GM23338 (cell line): Measurements from ENCODE around the gene SIGLEC7. TPM values are rescaled to one million over a fixed set of nuclear protein-coding genes. Genes with fewer than 3 reads are reported as not detected.

Experiments used
- ATAC-seq: fragments of 200-7000 bp; cut with Tn5 transposase; 3 replicates; pipeline ENCODE4 v1.9.1; 2020
- DNase-seq: peaks from one replicate; pipeline ENCODE4 v3.0.0-alpha.2; 2015; ENCODE audit warnings: low spot score
- H2AFZ ChIP-seq: fragments of 200-600 bp; sonication (generic); 2 replicates; pipeline ENCODE4 v1.8.0; 2016; ENCODE audit warnings: antibody characterized with exemption, mild to moderate bottlenecking, moderate library complexity
- H3F3A ChIP-seq: fragments of 200-600 bp; sonication (generic); replicated peaks from 2 replicates; pipeline ENCODE4 v1.8.0; 2017; ENCODE audit warnings: antibody characterized with exemption, mixed run types, low read depth
- H3K27ac ChIP-seq: fragments of 200-600 bp; sonication (generic); 2 replicates; pipeline ENCODE4 v1.6.1; 2016; ENCODE audit warnings: low read depth
- H3K27me3 ChIP-seq: fragments of 200-600 bp; sonication (generic); 2 replicates; pipeline ENCODE4 v1.8.0; 2016; ENCODE audit warnings: mild to moderate bottlenecking, mixed run types, moderate library complexity; ENCODE audit not compliant: insufficient read depth
- H3K36me3 ChIP-seq: fragments of 200-600 bp; sonication (generic); 2 replicates; pipeline ENCODE4 v1.8.0; 2016; ENCODE audit warnings: mild to moderate bottlenecking; ENCODE audit not compliant: insufficient read depth
- H3K4me1 ChIP-seq: fragments of 200-600 bp; sonication (generic); 2 replicates; pipeline ENCODE4 v1.8.0; 2016; ENCODE audit warnings: mild to moderate bottlenecking, moderate library complexity; ENCODE audit not compliant: insufficient read depth
- H3K4me2 ChIP-seq: fragments of 200-600 bp; sonication (generic); 2 replicates; pipeline ENCODE4 v1.7.1; 2017; ENCODE audit warnings: mixed run types
- H3K4me3 ChIP-seq: fragments of 200-600 bp; sonication (generic); 2 replicates; pipeline ENCODE4 v1.6.1; 2016; ENCODE audit warnings: mixed run types
- H3K79me2 ChIP-seq: fragments of 200-600 bp; sonication (generic); replicated peaks from 2 replicates; pipeline ENCODE4 v1.8.0; 2017; ENCODE audit warnings: mild to moderate bottlenecking; ENCODE audit not compliant: insufficient read depth
- H3K9me2 ChIP-seq: fragments of 200-600 bp; sonication (generic); 2 replicates; pipeline ENCODE4 v1.8.0; 2017; ENCODE audit not compliant: insufficient read depth
- H4K20me1 ChIP-seq: fragments of 200-600 bp; sonication (generic); replicated peaks from 2 replicates; pipeline ENCODE4 v1.8.0; 2017; ENCODE audit warnings: mild to moderate bottlenecking; ENCODE audit not compliant: insufficient read depth
- H3K27ac Mint-ChIP-seq: 2 replicates; pipeline ENCODE4 v1.8.0; 2020; ENCODE audit warnings: inconsistent platforms, mild to moderate bottlenecking, moderate library complexity, mixed read lengths
- H3K27me3 Mint-ChIP-seq: 3 replicates; pipeline ENCODE4 v1.8.0; 2022; ENCODE audit warnings: low read depth, mild to moderate bottlenecking, moderate library complexity, mixed read lengths, inconsistent platforms; ENCODE audit not compliant: insufficient read depth, poor library complexity
- H3K36me3 Mint-ChIP-seq: 3 replicates; pipeline ENCODE4 v1.8.0; 2021; ENCODE audit warnings: low read depth, mild to moderate bottlenecking, inconsistent platforms, moderate library complexity, mixed read lengths
- H3K4me1 Mint-ChIP-seq: 3 replicates; pipeline ENCODE4 v1.8.0; 2020; ENCODE audit warnings: mild to moderate bottlenecking, inconsistent platforms, mixed read lengths
- H3K4me3 Mint-ChIP-seq: 3 replicates; pipeline ENCODE4 v1.8.0; 2021; ENCODE audit warnings: moderate library complexity, mild to moderate bottlenecking, inconsistent platforms, mixed read lengths
- H3K9me3 Mint-ChIP-seq: 3 replicates; pipeline ENCODE4 v1.8.0; 2020; ENCODE audit warnings: moderate library complexity, mild to moderate bottlenecking, inconsistent platforms, mixed read lengths
- CREB1 ChIP-seq: fragments of 250-450 bp; sonication (Bioruptor Pico); IDR thresholded peaks from 2 replicates; pipeline ENCODE4 v1.5.0; 2020; ENCODE audit warnings: low read depth, mild to moderate bottlenecking, moderate library complexity
- CTCF ChIP-seq, 2 experiments: fragments of 200-600 bp in 1 of 2; sonication (generic) in 1 of 2; conservative IDR thresholded peaks; 2 replicates each; pipeline versions ENCODE4 v1.5.1 to v1.6.1; 2016 to 2017; ENCODE audit warnings: antibody characterized with exemption in 2 of 2, low read depth in 2 of 2, mild to moderate bottlenecking in 2 of 2, moderate library complexity in 1 of 2
- ETS1 ChIP-seq: IDR thresholded peaks from 2 replicates; pipeline ENCODE4 v1.6.1; 2016; ENCODE audit warnings: antibody characterized with exemption
- EZH2 ChIP-seq: fragments of 200-600 bp; sonication (generic); IDR thresholded peaks from one replicate; pipeline ENCODE4 v1.8.0; 2017; ENCODE audit warnings: antibody characterized with exemption, mild to moderate bottlenecking, low read depth; ENCODE audit not compliant: unreplicated experiment
- EZH2phosphoT487 ChIP-seq: fragments of 200-600 bp; sonication (generic); IDR thresholded peaks from one replicate; pipeline ENCODE4 v1.8.1; 2018; ENCODE audit warnings: antibody characterized with exemption; ENCODE audit not compliant: unreplicated experiment
- JUNB ChIP-seq: IDR thresholded peaks from one replicate; pipeline ENCODE4 v1.6.1; 2016; ENCODE audit warnings: antibody characterized with exemption; ENCODE audit not compliant: unreplicated experiment
- NANOG ChIP-seq: IDR thresholded peaks from 2 replicates; pipeline ENCODE4 v1.6.1; 2016; ENCODE audit warnings: antibody characterized with exemption, borderline replicate concordance
- POLR2AphosphoS5 ChIP-seq: IDR thresholded peaks from 2 replicates; pipeline ENCODE4 v1.6.1; 2016; ENCODE audit warnings: antibody characterized with exemption, low read depth
- REST ChIP-seq: IDR thresholded peaks from one replicate; pipeline ENCODE4 v1.6.1; 2018; ENCODE audit warnings: antibody characterized with exemption; ENCODE audit not compliant: unreplicated experiment
- STAT1 ChIP-seq: IDR thresholded peaks from one replicate; pipeline ENCODE4 v1.6.1; 2016; ENCODE audit warnings: antibody characterized with exemption; ENCODE audit not compliant: unreplicated experiment
- ZNF114 ChIP-seq: fragments of 250-450 bp; sonication (Bioruptor Pico); IDR thresholded peaks from 2 replicates; pipeline ENCODE4 v1.5.0; 2020; ENCODE audit warnings: mild to moderate bottlenecking, moderate library complexity
- ZNF331 ChIP-seq: fragments of 250-450 bp; sonication (Bioruptor Pico); IDR thresholded peaks from 2 replicates; pipeline ENCODE4 v1.5.0; 2020; ENCODE audit warnings: low read depth, mild to moderate bottlenecking, moderate library complexity
- ZNF462 ChIP-seq: fragments of 250-450 bp; sonication (Bioruptor Pico); IDR thresholded peaks from 2 replicates; pipeline ENCODE4 v1.5.0; 2020; ENCODE audit warnings: mild to moderate bottlenecking, moderate library complexity
- polyA plus RNA-seq: library from polyadenylated mRNA; unstranded; fragments of >200 nt; fragmentation: Nextera tagmentation; extraction: Ambion mirVana; gene quantifications from 2 replicates; pipeline ENCODE4 v1.2.1, GENCODE V29; 2016
- total RNA-seq: library from RNA; depleted of rRNA; stranded (reverse); fragments of >200 nt; shearing (Covaris generic); gene quantifications from 2 replicates; pipeline ENCODE4 v1.2.3, GENCODE V29; 2014

Gene SIGLEC7
- total and polyA plus RNA-seq, 2 experiments from 2014 or later: not detected

- Histone ChIP-seq H3K4me3 (no peak overlapping the region), H3K27me3 (no peaks in the 10 kb centered on the region), H3K4me2 (no peak overlapping the region), H3K79me2 (peaks cover 8% of the 10 kb centered on the region; the same call in 1 of the 2 replicates), H3F3A (no peaks in the 10 kb centered on the region), H3K4me1 (peaks cover 8% of the 10 kb centered on the region; the same call in 1 of the 2 replicates), H3K36me3 (no peaks in the 10 kb centered on the region), H4K20me1 (no peaks in the 10 kb centered on the region; the same call in 1 of the 2 replicates), H3K9me2 (no peaks in the 10 kb centered on the region), H2AFZ (no peak overlapping the region), H3K27ac (no peak overlapping the region)
- H3K27me3 Mint-ChIP-seq: peaks cover 9% of the 10 kb centered on the region
- TF ChIP-seq STAT1: no peak
- no peak for TF ChIP-seq ETS1
- no peak for TF ChIP-seq JUNB
- no peak for TF ChIP-seq ZNF114 (CRISPR knock-in tag)
- TF ChIP-seq EZH2: no peak
- TF ChIP-seq POLR2AphosphoS5: no peak
- TF ChIP-seq EZH2phosphoT487: no peak
- no peak for TF ChIP-seq CTCF (conservative IDR thresholded peaks at IDR 0.05; ENCODE audit: low read depth in 2 of 2)
- TF ChIP-seq ZNF331: no peak
- no peak for TF ChIP-seq REST
- no peak for TF ChIP-seq NANOG
- no peak for TF ChIP-seq ZNF462 (CRISPR knock-in tag)
- TF ChIP-seq CREB1: no peak
- H3K9me3 Mint-ChIP-seq: no peaks in the 10 kb centered on the region; the same call in 2 of the 3 replicates
- ATAC-seq (no peak), DNase-seq (no peak)
- H3K27ac Mint-ChIP-seq: no peak overlapping the region
- no peak overlapping the region for H3K4me3 Mint-ChIP-seq
- H3K36me3 Mint-ChIP-seq: 0 out of 3 replicates have a peak, but pooled peaks cover under 1% of the 10 kb centered on the region
- H3K4me1 Mint-ChIP-seq: peaks cover 5% of the 10 kb centered on the region
These were observed 31.5 kb upstream of the SIGLEC7 start for GRCh38 chr19:51110666-51110971.
